Endothelial cell of umbilical vein (primary cell): ENCODE measurements around the gene ESPN. TPM values are rescaled to one million over a fixed set of nuclear protein-coding genes. Genes with fewer than 3 reads are reported as not detected.
"Not testable (repeated sequence)": the region's sequence is repeated elsewhere in the genome, so short reads cannot be mapped to it uniquely, and the experiment has no call there.

Source experiments
- BruUV-seq: library from RNA; stranded (reverse); fragments of 400-500 nt; replicated peaks from 2 replicates; lab custom pipeline; 2021; lab: Mats Ljungman, UMichigan
- CTCF ChIA-PET: fragments of 300-600, 350-600 bp; sonication (Branson Sonifier 250); formaldehyde crosslinking; loops from one replicate; lab custom pipeline; 2021; ENCODE audit warnings: antibody characterized with exemption, inconsistent platforms; lab: Charles Lee
- POLR2A ChIA-PET: fragments of 300-600, 350-600 bp; sonication (Branson Sonifier 250); formaldehyde crosslinking; loops from one replicate; lab custom pipeline; 2021; ENCODE audit warnings: antibody characterized with exemption, inconsistent platforms; lab: Charles Lee
- DNase-seq: peaks from one replicate; pipeline ENCODE4 v3.0.0-alpha.2; 2011; ENCODE audit warnings: low read depth, low spot score
- FAIRE-seq: peaks from 2 replicates; lab custom pipeline; 2011; peaks lifted over from hg19 to GRCh38; lab: Jason Lieb, UNC
- H2AFZ ChIP-seq: 2 replicates; pipeline ENCODE4 v1.6.0; 2012; ENCODE audit warnings: low read depth, low read length, control low read depth, inconsistent platforms
- H3K27ac ChIP-seq: 2 replicates; pipeline ENCODE4 v1.5.1; 2011; ENCODE audit warnings: low read depth, mild to moderate bottlenecking, control low read depth, low read length, moderate library complexity; ENCODE audit not compliant: insufficient read depth
- H3K27me3 ChIP-seq, 2 experiments: 2 replicates each; pipeline versions ENCODE4 v1.6.0 to v1.6.1; 2011; ENCODE audit warnings: low read length in 2 of 2, mixed read lengths in 1 of 2; ENCODE audit not compliant: control insufficient read depth in 2 of 2, insufficient read depth in 2 of 2
- H3K36me3 ChIP-seq, 2 experiments: 2 replicates in 1 of 2; 3 replicates in 1 of 2; pipeline ENCODE4 v1.5.1; 2011; ENCODE audit warnings: low read length in 2 of 2, mild to moderate bottlenecking in 1 of 2, moderate library complexity in 1 of 2; ENCODE audit not compliant: control insufficient read depth in 2 of 2, insufficient read depth in 2 of 2; ENCODE audit errors: extremely low read depth in 1 of 2
- H3K4me1 ChIP-seq: 3 replicates; pipeline ENCODE4 v1.5.1; 2011; ENCODE audit warnings: mild to moderate bottlenecking, low read length; ENCODE audit not compliant: control insufficient read depth, insufficient read depth; ENCODE audit errors: extremely low read depth
- H3K4me2 ChIP-seq: 2 replicates; pipeline ENCODE4 v1.6.1; 2011; ENCODE audit warnings: low read length, control low read depth, mixed read lengths; ENCODE audit not compliant: insufficient read depth
- H3K4me3 ChIP-seq, 3 experiments: fragments of 200-600 bp in 1 of 3; sonication (generic), shearing (Covaris generic) in 1 of 3; replicated peaks in 1 of 3; 2 replicates each; pipeline ENCODE4 v1.5.1; 2011 to 2016; ENCODE audit warnings: control low read depth in 3 of 3, low read length in 3 of 3, mild to moderate bottlenecking in 2 of 3, inconsistent platforms in 1 of 3, low read depth in 1 of 3, moderate library complexity in 1 of 3; ENCODE audit not compliant: insufficient read depth in 1 of 3
- H3K79me2 ChIP-seq: 2 replicates; pipeline ENCODE4 v1.6.0; 2012; ENCODE audit warnings: low read length, inconsistent platforms; ENCODE audit not compliant: control insufficient read depth, insufficient read depth
- H3K9ac ChIP-seq: replicated peaks from 2 replicates; pipeline ENCODE3; 2011; ENCODE audit warnings: low read length, control low read depth; ENCODE audit not compliant: insufficient read depth; ENCODE audit errors: extremely low read depth
- H3K9me1 ChIP-seq: replicated peaks from 3 replicates; pipeline ENCODE4 v1.6.0; 2011; ENCODE audit warnings: mild to moderate bottlenecking, low read length; ENCODE audit not compliant: control insufficient read depth, insufficient read depth; ENCODE audit errors: extremely low read depth
- H3K9me3 ChIP-seq: replicated peaks from 2 replicates; pipeline ENCODE4 v1.5.1; 2012; ENCODE audit warnings: low read length, inconsistent platforms; ENCODE audit not compliant: control insufficient read depth, insufficient read depth
- H4K20me1 ChIP-seq: replicated peaks from 2 replicates; pipeline ENCODE3; 2011; ENCODE audit warnings: mild to moderate bottlenecking, low read length; ENCODE audit not compliant: control insufficient read depth, insufficient read depth; ENCODE audit errors: extremely low read depth
- EZH2 ChIP-seq: IDR thresholded peaks from 2 replicates; pipeline ENCODE4 v1.6.1; 2012; ENCODE audit warnings: borderline replicate concordance, low read depth, mild to moderate bottlenecking, moderate library complexity, low read length, inconsistent platforms; ENCODE audit not compliant: severe bottlenecking
- FOS ChIP-seq: IDR thresholded peaks from 2 replicates; pipeline ENCODE4 v1.6.1; 2011; ENCODE audit warnings: mild to moderate bottlenecking, low read length, moderate library complexity, borderline replicate concordance; ENCODE audit not compliant: insufficient read depth
- GATA2 ChIP-seq: IDR thresholded peaks from 2 replicates; pipeline ENCODE4 v1.7.0; 2011; ENCODE audit warnings: low read depth, mild to moderate bottlenecking, moderate library complexity, mixed read lengths, low read length; ENCODE audit not compliant: insufficient read length, insufficient read depth
- JUN ChIP-seq: IDR thresholded peaks from 2 replicates; pipeline ENCODE4 v1.6.1; 2011; ENCODE audit warnings: borderline replicate concordance, low read depth; ENCODE audit not compliant: insufficient read length, insufficient read depth
- MYC ChIP-seq: IDR thresholded peaks from one replicate; pipeline ENCODE4 v1.6.1; 2011; ENCODE audit warnings: mild to moderate bottlenecking, low read depth, low read length
- POLR2A ChIP-seq: IDR thresholded peaks from 2 replicates; pipeline ENCODE4 v1.6.1; 2012; ENCODE audit warnings: low read depth, mild to moderate bottlenecking, control low read depth, low read length
- POLR2AphosphoS5 ChIP-seq: IDR thresholded peaks from 2 replicates; pipeline ENCODE4 v1.6.1; 2012; ENCODE audit warnings: low read depth, mild to moderate bottlenecking, control low read depth, low read length, moderate library complexity; ENCODE audit not compliant: insufficient read depth
- dilution Hi-C: fragments of 300-500 bp; cut with MboI; formaldehyde crosslinking; loops from one replicate; pipeline ENCODE4 v1.15.0; 2019; ENCODE audit warnings: low sequenced_read_pairs; ENCODE audit not compliant: extremely low pct_ligation_motif_present
- intact Hi-C: fragments of 100-400 bp; cut with micrococcal nuclease; formaldehyde crosslinking; loops from one replicate; pipeline ENCODE4 v1.10.0; 2022
- polyA plus RNA-seq, 4 experiments: library from polyadenylated mRNA; depleted of rRNA in 3 of 4; stranded (reverse) in 3 of 4; unstranded in 1 of 4; fragments of >200 nt; gene quantifications; 2 replicates each; pipeline versions ENCODE4 v1.2.1 to v1.2.3, GENCODE V29; 2011 to 2012; ENCODE audit warnings: missing spikeins in 1 of 4
- total RNA-seq: library from RNA; stranded (reverse); gene quantifications from 2 replicates; pipeline ENCODE4 v1.2.3, GENCODE V29; 2021
- TF ChIP-seq, protein P1 (sequence below): IDR thresholded peaks from 2 replicates; pipeline ENCODE4 v1.6.1; 2011; ENCODE audit not compliant: insufficient read depth, insufficient read length
- TF ChIP-seq, protein P2 (sequence below), 2 donors: IDR thresholded peaks; 1 replicate in 1 of 2; 2 replicates in 1 of 2; pipeline ENCODE4 v1.5.1; 2011; ENCODE audit warnings: low read length in 2 of 2, mild to moderate bottlenecking in 2 of 2, moderate library complexity in 2 of 2, control low read depth in 1 of 2, inconsistent platforms in 1 of 2, low read depth in 1 of 2; ENCODE audit not compliant: insufficient read depth in 1 of 2; ENCODE audit errors: extremely low read depth in 1 of 2

Gene ESPN
- total and polyA plus RNA-seq, 2 donors (not counting 3 experiments of a cell fraction or from before 2014, with no cell fraction given) = 0.54 to 0.71 TPM

DNA sequence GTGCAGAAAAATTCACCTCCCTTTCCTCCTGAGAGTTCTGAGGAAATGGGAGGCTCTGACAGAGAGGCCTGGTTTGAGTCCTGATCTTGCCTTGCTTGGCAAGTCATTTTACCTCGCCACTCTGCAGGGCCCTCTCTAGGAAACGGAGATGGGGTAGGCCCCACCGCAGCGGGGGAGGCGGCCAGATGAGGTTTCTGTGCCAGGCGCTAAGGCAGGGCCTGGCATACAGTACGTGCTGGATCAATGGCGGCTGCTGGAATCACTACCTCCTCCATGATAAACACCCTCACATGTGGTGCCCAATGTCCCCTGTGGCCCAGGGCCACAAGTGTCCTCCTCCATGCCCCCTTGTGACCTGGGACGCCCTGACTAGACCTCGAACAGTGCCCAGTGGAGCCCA is 67.4 kb downstream of the ESPN start:
- H3K4me1 ChIP-seq = peaks cover 46% of the 10 kb centered on the region
- H3K27ac ChIP-seq = peak overlapping the region; percentile 86
- peak overlapping the region; percentile 6 for H3K4me2 ChIP-seq
- H4K20me1 ChIP-seq = no peaks in the 10 kb centered on the region
- dilution Hi-C loops = no loop called here
- H3K27me3 ChIP-seq = no peaks in the 10 kb centered on the region
- TF ChIP-seq POLR2A (no peak), GATA2 (no peak), FOS (no peak), MYC (no peak), EZH2 (no peak), JUN (no peak), POLR2AphosphoS5 (no peak)
- TF ChIP-seq, protein P1, sequence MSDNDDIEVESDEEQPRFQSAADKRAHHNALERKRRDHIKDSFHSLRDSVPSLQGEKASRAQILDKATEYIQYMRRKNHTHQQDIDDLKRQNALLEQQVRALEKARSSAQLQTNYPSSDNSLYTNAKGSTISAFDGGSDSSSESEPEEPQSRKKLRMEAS = no peak
- TF ChIP-seq, protein P2, sequence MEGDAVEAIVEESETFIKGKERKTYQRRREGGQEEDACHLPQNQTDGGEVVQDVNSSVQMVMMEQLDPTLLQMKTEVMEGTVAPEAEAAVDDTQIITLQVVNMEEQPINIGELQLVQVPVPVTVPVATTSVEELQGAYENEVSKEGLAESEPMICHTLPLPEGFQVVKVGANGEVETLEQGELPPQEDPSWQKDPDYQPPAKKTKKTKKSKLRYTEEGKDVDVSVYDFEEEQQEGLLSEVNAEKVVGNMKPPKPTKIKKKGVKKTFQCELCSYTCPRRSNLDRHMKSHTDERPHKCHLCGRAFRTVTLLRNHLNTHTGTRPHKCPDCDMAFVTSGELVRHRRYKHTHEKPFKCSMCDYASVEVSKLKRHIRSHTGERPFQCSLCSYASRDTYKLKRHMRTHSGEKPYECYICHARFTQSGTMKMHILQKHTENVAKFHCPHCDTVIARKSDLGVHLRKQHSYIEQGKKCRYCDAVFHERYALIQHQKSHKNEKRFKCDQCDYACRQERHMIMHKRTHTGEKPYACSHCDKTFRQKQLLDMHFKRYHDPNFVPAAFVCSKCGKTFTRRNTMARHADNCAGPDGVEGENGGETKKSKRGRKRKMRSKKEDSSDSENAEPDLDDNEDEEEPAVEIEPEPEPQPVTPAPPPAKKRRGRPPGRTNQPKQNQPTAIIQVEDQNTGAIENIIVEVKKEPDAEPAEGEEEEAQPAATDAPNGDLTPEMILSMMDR (IDR thresholded peaks at IDR 0.05; ENCODE audit: extremely low read depth in 1 of 2, insufficient read depth in 1 of 2, low read depth in 1 of 2, low read length in 2 of 2) = no peak
- ChIA-PET CTCF (interaction anchor here (0.8 to 10.9 kb wide), 7 partner anchors 9 to 246 kb away, joined by 4 to 113 read pairs (median 4); no protein-coding TSS in a partner anchor), POLR2A (interaction anchor here (0.6 to 0.7 kb wide), 2 partner anchors 31 to 88 kb away, joined by 3 read pairs; partner anchors contain the start of gene ZBTB48)
- DNase-seq (no peak), FAIRE-seq (no peak)
- H2AFZ ChIP-seq = no peak overlapping the region
- intact Hi-C loops = loop anchor here (1.0 to 10.0 kb wide), 4 partner anchors 31 to 293 kb away; partner anchors contain the start of genes CAMTA1 and KLHL21
- H3K79me2 ChIP-seq = no peaks in the 10 kb centered on the region
- BruUV-seq = TSS peak; percentile 46
- no peaks in the 10 kb centered on the region for H3K9me3 ChIP-seq
- no peak overlapping the region for H3K4me3 ChIP-seq
- H3K9me1 ChIP-seq = no peaks in the 10 kb centered on the region
- H3K9ac ChIP-seq = peak overlapping the region; percentile 58
- H3K36me3 ChIP-seq = no peaks in the 10 kb centered on the region

DNA sequence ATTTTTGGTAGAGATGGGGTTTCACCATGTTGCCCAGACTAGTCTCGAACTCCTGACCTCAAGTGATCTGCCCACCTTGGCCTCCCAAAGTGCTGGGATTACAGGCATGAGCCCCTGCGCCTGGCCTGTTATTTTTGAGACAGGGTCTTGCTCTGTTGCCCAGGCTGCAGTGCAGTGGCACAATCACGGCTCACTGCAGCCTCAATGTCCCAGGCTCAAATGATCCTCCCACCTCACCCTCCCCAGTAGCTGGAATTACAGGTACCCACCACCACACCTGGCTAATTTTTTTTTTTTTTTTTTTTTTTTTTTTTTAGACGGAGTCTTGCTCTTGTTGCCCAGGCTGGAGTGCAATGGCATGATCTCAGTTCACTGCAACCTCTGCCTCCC is 69.3 kb downstream of the ESPN start:
- H3K27ac ChIP-seq, H3K79me2 ChIP-seq, FAIRE-seq, H3K27me3 ChIP-seq, H2AFZ ChIP-seq, H4K20me1 ChIP-seq, H3K9me3 ChIP-seq, H3K9ac ChIP-seq, dilution Hi-C loops, POLR2A ChIA-PET, H3K36me3 ChIP-seq, H3K9me1 ChIP-seq, H3K4me3 ChIP-seq, BruUV-seq, H3K4me2 ChIP-seq, DNase-seq: not testable (repeated sequence)
- CTCF ChIA-PET = interaction anchor here (1.1 to 10.9 kb wide), 4 partner anchors 30 to 61 kb away, joined by 3 to 113 read pairs (median 3); partner anchors contain the start of gene NOL9
- intact Hi-C loops = loop anchor here (10.0 kb wide), 1 partner anchor 291 kb away; the partner anchor contains the start of gene CAMTA1
- peaks cover 46% of the 10 kb centered on the region for H3K4me1 ChIP-seq
